ENCODE data around the gene ADAMTSL4. TPM values are rescaled to one million over a fixed set of nuclear protein-coding genes. Genes with fewer than 3 reads are reported as not detected.

The ADAMTSL4 gene
- total and polyA plus RNA-seq, 5 donors from 2014 or later: 0.12 to 0.22 TPM; not detected in 3

DNA sequence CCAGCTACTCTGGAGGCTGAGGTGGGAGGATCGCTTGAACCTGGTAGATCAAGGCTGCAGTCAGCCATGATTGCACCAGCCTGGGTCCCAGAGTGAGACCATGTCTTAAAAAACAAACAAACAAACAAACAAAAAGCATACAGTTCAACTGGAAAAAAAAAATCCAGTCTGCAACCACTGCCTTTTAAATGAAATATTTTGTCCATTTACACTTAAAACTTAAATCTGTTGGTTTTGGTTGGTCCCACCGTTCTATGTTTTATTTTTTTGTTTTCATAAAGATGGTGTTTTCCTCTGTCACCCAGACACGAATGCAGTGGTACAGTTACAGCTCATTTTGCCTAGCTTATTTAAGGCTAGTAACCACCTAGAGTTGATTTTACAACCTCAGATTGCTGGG, 23.9 kb upstream of the ADAMTSL4 start:
- Mint-ChIP-seq H3K36me3 (no peaks in the 10 kb centered on the region), H3K4me1 (no peaks in the 10 kb centered on the region), H3K9me3 (no peaks in the 10 kb centered on the region), H3K27ac (no peak overlapping the region), H3K27me3 (no peaks in the 10 kb centered on the region), H3K4me3 (no peak overlapping the region)
- H3K36me3 ChIP-seq (ENCODE audit: control insufficient read depth, insufficient read depth, low read length): no peaks in the 10 kb centered on the region
- H3K4me3 ChIP-seq (ENCODE audit: low read depth, low read length): no peak overlapping the region
- H3K9me3 ChIP-seq (ENCODE audit: control insufficient read depth in 2 of 2, low read length in 2 of 2): no peaks in the 10 kb centered on the region
- no peak for DNase-seq
- H3K4me1 ChIP-seq (ENCODE audit: control insufficient read depth, insufficient read depth, low read length, poor library complexity, severe bottlenecking): no peaks in the 10 kb centered on the region
- H3K27ac ChIP-seq (ENCODE audit: insufficient read depth, low read length, poor library complexity, severe bottlenecking): no peak overlapping the region
- no peak for ATAC-seq (ENCODE audit: low read depth in 2 of 2)
- no peaks in the 10 kb centered on the region for H3K27me3 ChIP-seq (ENCODE audit: control insufficient read depth, insufficient read depth, low read length)

DNA sequence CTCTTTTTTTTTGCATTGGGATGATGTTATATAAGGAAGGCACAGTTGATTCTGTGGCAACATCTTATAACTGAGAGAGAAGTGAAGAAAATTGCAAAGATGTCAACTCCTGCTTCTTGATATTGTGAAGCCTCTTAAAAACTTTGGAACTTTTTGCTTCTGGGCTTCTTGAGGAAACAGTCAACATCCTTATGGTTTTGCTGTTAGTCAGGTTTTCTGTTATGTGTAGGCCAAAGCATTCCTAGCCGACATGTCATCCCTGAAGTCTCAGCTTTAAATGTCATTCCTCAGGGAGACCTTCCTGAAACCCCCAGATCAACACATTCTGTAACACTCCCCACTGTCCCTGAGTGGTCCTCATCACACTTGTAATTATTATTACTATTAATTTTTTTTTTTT, 21.0 kb upstream of the ADAMTSL4 start:
- Mint-ChIP-seq H3K4me3 (no peak overlapping the region), H3K27me3 (no peaks in the 10 kb centered on the region), H3K4me1 (peaks cover 0 to 5% (median 0%) of the 10 kb centered on the region in 4 donors), H3K9me3 (no peaks in the 10 kb centered on the region), H3K27ac (no peak overlapping the region), H3K36me3 (no peaks in the 10 kb centered on the region)
- Histone ChIP-seq H3K9me3 (ENCODE audit: control insufficient read depth in 2 of 2, low read length in 2 of 2) (no peaks in the 10 kb centered on the region), H3K4me3 (ENCODE audit: low read depth, low read length) (no peak overlapping the region), H3K4me1 (ENCODE audit: control insufficient read depth, insufficient read depth, low read length, poor library complexity, severe bottlenecking) (no peaks in the 10 kb centered on the region), H3K27me3 (ENCODE audit: control insufficient read depth, insufficient read depth, low read length) (no peaks in the 10 kb centered on the region), H3K27ac (ENCODE audit: insufficient read depth, low read length, poor library complexity, severe bottlenecking) (no peak overlapping the region), H3K36me3 (ENCODE audit: control insufficient read depth, insufficient read depth, low read length) (no peaks in the 10 kb centered on the region)
- DNase-seq (no peak), ATAC-seq (ENCODE audit: low read depth in 2 of 2) (no peak)

DNA sequence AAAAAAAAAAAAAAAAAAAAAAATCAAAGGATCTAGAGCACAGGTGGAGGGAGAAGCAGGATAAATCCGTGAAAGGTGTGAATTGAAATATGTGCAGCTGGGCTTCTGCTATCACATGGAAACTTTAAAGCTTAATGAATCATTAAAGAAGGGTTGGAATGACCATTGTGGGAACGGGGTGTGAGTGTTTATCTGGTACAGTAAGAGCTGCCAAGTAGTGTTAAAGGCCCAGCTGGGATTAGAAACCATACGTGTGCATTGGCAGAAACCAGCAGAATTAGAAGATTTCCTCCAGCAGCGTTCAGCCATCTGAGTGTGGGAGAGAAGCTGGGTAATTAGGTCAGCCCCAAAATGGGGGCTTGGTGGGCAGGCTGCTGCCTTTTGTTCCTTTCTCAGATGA, 20.2 kb upstream of the ADAMTSL4 start:
- Histone ChIP-seq H3K9me3 (ENCODE audit: control insufficient read depth in 2 of 2, low read length in 2 of 2) (no peaks in the 10 kb centered on the region), H3K27ac (ENCODE audit: insufficient read depth, low read length, poor library complexity, severe bottlenecking) (no peak overlapping the region), H3K4me3 (ENCODE audit: low read depth, low read length) (no peak overlapping the region), H3K36me3 (ENCODE audit: control insufficient read depth, insufficient read depth, low read length) (no peaks in the 10 kb centered on the region), H3K4me1 (ENCODE audit: control insufficient read depth, insufficient read depth, low read length, poor library complexity, severe bottlenecking) (no peaks in the 10 kb centered on the region), H3K27me3 (ENCODE audit: control insufficient read depth, insufficient read depth, low read length) (no peaks in the 10 kb centered on the region)
- ATAC-seq (ENCODE audit: low read depth in 2 of 2): no peak
- H3K4me3 Mint-ChIP-seq: no peak overlapping the region
- H3K9me3 Mint-ChIP-seq: no peaks in the 10 kb centered on the region
- no peaks in the 10 kb centered on the region for H3K27me3 Mint-ChIP-seq
- no peak overlapping the region for H3K27ac Mint-ChIP-seq
- H3K4me1 Mint-ChIP-seq: peaks cover 0 to 5% (median 0%) of the 10 kb centered on the region in 4 donors
- no peaks in the 10 kb centered on the region for H3K36me3 Mint-ChIP-seq
- no peak for DNase-seq

DNA sequence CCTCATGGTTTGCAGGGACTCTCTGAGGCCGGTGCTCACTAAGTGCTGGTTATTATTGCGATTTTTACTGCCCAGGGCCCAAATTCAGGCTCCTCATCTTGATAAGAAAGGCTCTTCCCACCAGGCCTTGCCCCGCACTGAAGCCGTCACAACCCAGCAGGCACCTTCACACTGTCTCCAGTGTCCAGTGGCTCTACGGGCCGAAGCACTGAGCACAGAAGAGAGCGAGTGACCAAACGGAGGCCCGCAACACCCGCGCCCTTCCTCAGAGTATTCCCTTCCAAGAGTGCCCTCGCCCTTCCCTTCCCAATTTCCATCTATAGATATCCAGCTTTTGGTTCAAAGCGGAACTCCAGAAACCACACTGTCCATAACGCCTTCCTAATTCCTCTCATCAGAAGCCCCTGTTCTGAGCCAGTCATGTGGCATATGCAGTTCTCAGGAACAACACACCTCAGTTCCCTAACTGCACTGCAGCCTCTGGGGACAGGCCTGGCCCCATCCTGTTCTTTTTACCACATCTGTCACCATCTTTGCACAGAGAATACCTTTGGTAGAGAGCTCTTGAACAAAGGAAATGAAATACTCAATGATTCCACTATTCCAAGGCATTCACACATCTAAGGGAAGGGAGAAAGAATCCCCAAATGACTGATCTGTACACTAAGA, 18.6 kb upstream of the ADAMTSL4 start:
- DNase-seq: no peak
- Histone ChIP-seq H3K9me3 (ENCODE audit: control insufficient read depth in 2 of 2, low read length in 2 of 2) (no peaks in the 10 kb centered on the region), H3K4me3 (ENCODE audit: low read depth, low read length) (no peak overlapping the region), H3K4me1 (ENCODE audit: control insufficient read depth, insufficient read depth, low read length, poor library complexity, severe bottlenecking) (no peaks in the 10 kb centered on the region), H3K36me3 (ENCODE audit: control insufficient read depth, insufficient read depth, low read length) (no peaks in the 10 kb centered on the region), H3K27ac (ENCODE audit: insufficient read depth, low read length, poor library complexity, severe bottlenecking) (no peak overlapping the region), H3K27me3 (ENCODE audit: control insufficient read depth, insufficient read depth, low read length) (no peaks in the 10 kb centered on the region)
- no peak overlapping the region for H3K27ac Mint-ChIP-seq
- ATAC-seq (ENCODE audit: low read depth in 2 of 2): no peak
- peaks cover 0 to 5% (median 0%) of the 10 kb centered on the region in 4 donors for H3K4me1 Mint-ChIP-seq
- H3K9me3 Mint-ChIP-seq: no peaks in the 10 kb centered on the region
- no peaks in the 10 kb centered on the region for H3K36me3 Mint-ChIP-seq
- H3K27me3 Mint-ChIP-seq: no peaks in the 10 kb centered on the region
- no peak overlapping the region for H3K4me3 Mint-ChIP-seq

DNA sequence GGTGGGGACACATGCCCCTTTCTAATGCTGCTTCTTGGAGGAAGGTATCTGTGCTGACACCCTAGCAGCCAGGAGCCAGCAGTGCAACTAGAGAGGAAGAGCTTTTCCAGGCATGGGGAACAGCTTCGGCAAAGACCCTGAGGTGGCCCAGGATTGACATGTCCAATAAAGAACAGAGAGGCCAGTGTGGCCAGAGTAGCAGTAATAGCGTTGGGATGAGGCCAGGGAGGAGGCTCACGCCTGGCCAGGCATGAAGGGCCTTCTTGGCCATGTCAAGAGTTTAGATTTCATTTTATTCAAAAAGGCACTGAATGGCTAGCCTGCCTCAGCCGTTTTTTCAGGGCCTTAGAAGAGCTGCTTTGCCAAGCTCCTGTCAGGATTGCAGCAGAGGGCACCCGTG, 16.3 kb upstream of the ADAMTSL4 start:
- Mint-ChIP-seq H3K9me3 (no peaks in the 10 kb centered on the region), H3K4me3 (no peak overlapping the region), H3K4me1 (peaks cover 0 to 5% (median 0%) of the 10 kb centered on the region in 4 donors), H3K27me3 (no peaks in the 10 kb centered on the region), H3K36me3 (no peaks in the 10 kb centered on the region), H3K27ac (peak overlapping the region in 1 of 3 donors; percentile 71)
- no peak overlapping the region for H3K4me3 ChIP-seq (ENCODE audit: low read depth, low read length)
- DNase-seq (no peak), ATAC-seq (ENCODE audit: low read depth in 2 of 2) (no peak)
- H3K27ac ChIP-seq (ENCODE audit: insufficient read depth, low read length, poor library complexity, severe bottlenecking): no peak overlapping the region
- H3K4me1 ChIP-seq (ENCODE audit: control insufficient read depth, insufficient read depth, low read length, poor library complexity, severe bottlenecking): no peaks in the 10 kb centered on the region
- H3K9me3 ChIP-seq (ENCODE audit: control insufficient read depth in 2 of 2, low read length in 2 of 2): no peaks in the 10 kb centered on the region
- no peaks in the 10 kb centered on the region for H3K27me3 ChIP-seq (ENCODE audit: control insufficient read depth, insufficient read depth, low read length)
- H3K36me3 ChIP-seq (ENCODE audit: control insufficient read depth, insufficient read depth, low read length): no peaks in the 10 kb centered on the region

DNA sequence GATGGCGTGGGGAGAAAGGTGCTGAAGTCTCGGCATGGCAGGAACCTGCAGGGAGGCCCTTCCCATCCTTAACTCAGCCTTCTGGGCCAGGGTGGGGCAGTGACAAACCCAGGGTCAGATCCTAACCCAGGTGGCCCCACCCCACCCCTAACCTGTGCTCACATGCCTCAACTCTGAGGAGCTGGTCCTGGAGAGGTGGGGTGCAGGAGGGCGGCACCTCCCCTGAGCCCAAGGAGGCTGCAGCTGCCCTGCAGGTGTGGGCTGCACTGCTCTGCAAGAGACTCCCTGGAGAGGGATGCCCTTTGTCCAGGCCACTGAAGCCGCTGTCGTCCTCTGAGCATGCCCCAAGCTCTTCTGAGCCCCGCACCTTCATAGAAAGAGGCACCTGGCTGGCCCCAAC, 15.2 kb upstream of the ADAMTSL4 start:
- no peaks in the 10 kb centered on the region for H3K9me3 ChIP-seq (ENCODE audit: control insufficient read depth in 2 of 2, low read length in 2 of 2)
- DNase-seq: no peak
- no peaks in the 10 kb centered on the region for H3K27me3 ChIP-seq (ENCODE audit: control insufficient read depth, insufficient read depth, low read length)
- no peak for ATAC-seq (ENCODE audit: low read depth in 2 of 2)
- no peak overlapping the region for H3K27ac ChIP-seq (ENCODE audit: insufficient read depth, low read length, poor library complexity, severe bottlenecking)
- Mint-ChIP-seq H3K27ac (no peak overlapping the region), H3K9me3 (no peaks in the 10 kb centered on the region), H3K4me1 (peaks cover 0 to 5% (median 0%) of the 10 kb centered on the region in 4 donors), H3K4me3 (no peak overlapping the region), H3K36me3 (no peaks in the 10 kb centered on the region), H3K27me3 (no peaks in the 10 kb centered on the region)
- no peaks in the 10 kb centered on the region for H3K4me1 ChIP-seq (ENCODE audit: control insufficient read depth, insufficient read depth, low read length, poor library complexity, severe bottlenecking)
- H3K36me3 ChIP-seq (ENCODE audit: control insufficient read depth, insufficient read depth, low read length): no peaks in the 10 kb centered on the region
- H3K4me3 ChIP-seq (ENCODE audit: low read depth, low read length): no peak overlapping the region

DNA sequence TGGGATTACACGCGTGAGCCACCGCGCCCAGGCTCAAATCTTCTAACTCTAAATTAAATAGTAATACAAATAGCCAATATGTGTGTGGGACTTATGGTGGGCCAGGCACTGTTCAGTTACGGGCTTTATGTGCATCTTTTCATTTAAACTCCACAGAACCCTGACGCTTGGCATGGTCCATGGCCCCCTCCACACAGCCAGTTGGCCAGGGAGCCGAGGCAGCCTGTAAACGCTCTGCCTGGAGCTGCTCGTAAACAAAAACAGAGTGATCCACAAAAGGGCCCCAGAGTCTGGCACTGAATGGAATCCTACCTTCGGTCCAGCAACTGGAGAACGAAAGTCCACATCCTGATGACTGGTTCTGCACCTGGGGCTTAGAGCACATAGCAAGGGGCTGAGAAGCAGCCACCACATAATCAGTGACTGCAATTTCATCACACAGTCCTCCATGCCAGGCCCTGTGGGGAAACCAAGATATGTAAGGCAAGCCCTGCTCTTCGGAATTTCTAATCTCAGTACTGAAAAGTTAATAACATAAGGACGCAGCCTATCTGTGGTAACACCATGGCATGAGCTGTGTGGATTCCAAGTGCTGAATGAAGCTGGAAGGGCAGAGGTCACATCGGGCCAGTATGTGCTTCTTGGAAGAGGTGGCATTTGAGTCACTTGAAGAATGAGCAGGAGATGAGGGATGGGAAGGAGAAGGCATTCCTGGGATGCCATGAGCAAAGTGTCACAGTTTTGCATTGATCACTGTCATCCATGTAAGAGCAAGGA, 13.5 kb upstream of the ADAMTSL4 start:
- no peak overlapping the region for H3K4me3 Mint-ChIP-seq
- DNase-seq (no peak), ATAC-seq (ENCODE audit: low read depth in 2 of 2) (no peak)
- H3K36me3 Mint-ChIP-seq: no peaks in the 10 kb centered on the region
- H3K27me3 ChIP-seq (ENCODE audit: control insufficient read depth, insufficient read depth, low read length): no peaks in the 10 kb centered on the region
- peak overlapping the region in 1 of 3 donors; percentile 13 for H3K27ac Mint-ChIP-seq
- no peaks in the 10 kb centered on the region for H3K9me3 ChIP-seq (ENCODE audit: control insufficient read depth in 2 of 2, low read length in 2 of 2)
- H3K9me3 Mint-ChIP-seq: no peaks in the 10 kb centered on the region
- no peak overlapping the region for H3K27ac ChIP-seq (ENCODE audit: insufficient read depth, low read length, poor library complexity, severe bottlenecking)
- no peaks in the 10 kb centered on the region for H3K36me3 ChIP-seq (ENCODE audit: control insufficient read depth, insufficient read depth, low read length)
- H3K27me3 Mint-ChIP-seq: no peaks in the 10 kb centered on the region
- H3K4me1 Mint-ChIP-seq: peaks cover 0 to 5% (median 0%) of the 10 kb centered on the region in 4 donors
- H3K4me3 ChIP-seq (ENCODE audit: low read depth, low read length): no peak overlapping the region
- H3K4me1 ChIP-seq (ENCODE audit: control insufficient read depth, insufficient read depth, low read length, poor library complexity, severe bottlenecking): no peaks in the 10 kb centered on the region

All from CD4-positive, CD25-positive, alpha-beta regulatory T cell (primary cell).